RWPE1 (cell line): ENCODE data around the gene MKKS.

Experiments
- CTCF ChIA-PET: fragments of 350-600 bp; sonication (Branson Sonifier 250); formaldehyde crosslinking; extraction: SDS; loops from one replicate; lab custom pipeline; 2021; lab: Yijun Ruan, JAX
- POLR2A ChIA-PET: fragments of 400-600 bp; formaldehyde crosslinking; extraction: SDS; loops from one replicate; lab custom pipeline; 2020; ENCODE audit warnings: antibody characterized with exemption; ENCODE audit not compliant: low non-redundant PET; lab: Yijun Ruan, JAX
- DNase-seq: peaks from one replicate; pipeline ENCODE4 v3.0.0; 2012; ENCODE audit warnings: low spot score
- H3K27ac ChIP-seq: fragments of 450-650 bp; 2 replicates; pipeline ENCODE4 v1.5.1; 2017
- TF ChIP-seq, protein P1 (sequence below): fragments of 450-650 bp; conservative IDR thresholded peaks from 2 replicates; pipeline ENCODE4 v1.5.1; 2017; ENCODE audit warnings: low read depth, mild to moderate bottlenecking

MKKS gene

GRCh38 chr20:10360878-10361277 lies 73.1 kb downstream of the MKKS start:
- H3K27ac ChIP-seq, result no peak overlapping the region
- TF ChIP-seq, protein P1, sequence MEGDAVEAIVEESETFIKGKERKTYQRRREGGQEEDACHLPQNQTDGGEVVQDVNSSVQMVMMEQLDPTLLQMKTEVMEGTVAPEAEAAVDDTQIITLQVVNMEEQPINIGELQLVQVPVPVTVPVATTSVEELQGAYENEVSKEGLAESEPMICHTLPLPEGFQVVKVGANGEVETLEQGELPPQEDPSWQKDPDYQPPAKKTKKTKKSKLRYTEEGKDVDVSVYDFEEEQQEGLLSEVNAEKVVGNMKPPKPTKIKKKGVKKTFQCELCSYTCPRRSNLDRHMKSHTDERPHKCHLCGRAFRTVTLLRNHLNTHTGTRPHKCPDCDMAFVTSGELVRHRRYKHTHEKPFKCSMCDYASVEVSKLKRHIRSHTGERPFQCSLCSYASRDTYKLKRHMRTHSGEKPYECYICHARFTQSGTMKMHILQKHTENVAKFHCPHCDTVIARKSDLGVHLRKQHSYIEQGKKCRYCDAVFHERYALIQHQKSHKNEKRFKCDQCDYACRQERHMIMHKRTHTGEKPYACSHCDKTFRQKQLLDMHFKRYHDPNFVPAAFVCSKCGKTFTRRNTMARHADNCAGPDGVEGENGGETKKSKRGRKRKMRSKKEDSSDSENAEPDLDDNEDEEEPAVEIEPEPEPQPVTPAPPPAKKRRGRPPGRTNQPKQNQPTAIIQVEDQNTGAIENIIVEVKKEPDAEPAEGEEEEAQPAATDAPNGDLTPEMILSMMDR, result no peak
- POLR2A ChIA-PET, result no interaction called here
- DNase-seq, result no peak
- CTCF ChIA-PET, result no interaction called here

- ChIA-PET CTCF (interaction anchor here (0.6 kb wide), 1 partner anchor 378 kb away, joined by 5 read pairs; no protein-coding TSS in a partner anchor), POLR2A (no interaction called here)
- DNase-seq, result no peak
- TF ChIP-seq, protein P1, result no peak
- H3K27ac ChIP-seq, result no peak overlapping the region
Measured at GRCh38 chr20:10359621-10360040, 74.4 kb downstream of the MKKS start.

DNA sequence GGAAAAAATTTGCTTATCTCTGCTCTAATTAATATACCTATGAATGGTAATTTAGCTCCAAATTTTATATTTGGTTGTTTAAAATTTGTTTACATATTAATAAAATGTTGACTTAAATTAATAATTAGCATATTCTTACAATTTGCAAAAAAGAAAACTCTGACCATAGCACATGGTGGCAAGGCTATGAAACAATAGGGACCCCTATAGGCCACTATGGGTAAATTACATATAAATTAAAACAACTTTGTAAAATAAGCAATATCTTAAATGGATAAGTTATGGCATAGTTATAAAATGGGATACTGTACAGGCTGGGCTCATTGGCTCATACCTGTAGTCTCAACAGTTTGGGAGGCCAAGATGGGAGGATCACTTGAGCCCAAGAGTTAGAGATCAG lies 76.0 kb downstream of the MKKS start:
- H3K27ac ChIP-seq, result no peak overlapping the region
- CTCF ChIA-PET, result no interaction called here
- DNase-seq, result peak; percentile 20
- POLR2A ChIA-PET, result no interaction called here
- TF ChIP-seq, protein P1, result 0 out of 2 replicates have a peak, but pooled peaks have one; percentile 11

DNA sequence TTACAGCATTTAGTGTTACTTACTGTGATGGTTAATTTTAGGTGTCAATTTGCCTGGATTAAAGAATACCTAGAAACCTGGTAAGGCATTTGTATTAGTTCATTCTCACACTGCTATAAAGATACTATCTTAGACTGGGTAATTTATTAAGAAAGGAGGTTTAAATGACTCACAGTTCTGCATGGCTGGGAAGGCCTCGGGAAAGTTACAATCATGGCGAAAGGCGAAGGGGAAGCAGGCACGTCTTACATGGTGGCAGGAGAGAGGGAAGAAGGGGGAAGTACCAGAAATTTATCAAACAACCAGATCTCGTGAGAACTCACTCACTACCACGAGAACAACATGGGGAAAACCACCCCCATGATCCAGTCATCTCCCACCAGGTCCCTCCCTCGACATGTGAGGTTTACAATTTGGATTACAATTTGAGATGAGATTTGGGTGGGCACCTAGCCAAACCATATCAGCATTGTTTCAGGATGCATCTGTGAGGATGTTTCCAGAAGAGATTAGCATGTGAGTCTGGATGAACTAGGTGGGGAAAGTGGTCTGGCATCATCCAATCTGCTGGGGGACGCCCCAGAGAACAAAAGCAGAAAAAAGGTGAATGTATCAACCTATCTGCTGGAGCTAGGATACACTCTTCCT lies 76.8 kb downstream of the MKKS start:
- TF ChIP-seq, protein P1, result no peak
- H3K27ac ChIP-seq, result no peak overlapping the region
- CTCF ChIA-PET, result no interaction called here
- POLR2A ChIA-PET, result no interaction called here
- DNase-seq, result no peak

- TF ChIP-seq, protein P1, result no peak
- H3K27ac ChIP-seq, result no peak overlapping the region
- no peak for DNase-seq
- CTCF ChIA-PET, result no interaction called here
- POLR2A ChIA-PET, result no interaction called here
Measured at GRCh38 chr20:10356628-10357027, 77.4 kb downstream of the MKKS start.

- DNase-seq, result no peak
- ChIA-PET POLR2A (no interaction called here), CTCF (no interaction called here)
- no peak overlapping the region for H3K27ac ChIP-seq
- TF ChIP-seq, protein P1, result no peak
Measured at GRCh38 chr20:10352934-10353824, 80.8 kb downstream of the MKKS start.
